HTR-8/SVneo (cell line): Measurements from ENCODE around the gene FAM81B.
A peak's percentile ranks its signal among the peaks of the same experiment; 100 is the strongest.

Experiments
- DNase-seq: peaks from one replicate; pipeline ENCODE4 v3.0.0; 2011; ENCODE audit warnings: low spot score, mixed read lengths; ENCODE audit not compliant: insufficient read length
- FAIRE-seq: peaks from 2 replicates; lab custom pipeline; 2011; peaks lifted over from hg19 to GRCh38; lab: Jason Lieb, UNC

Gene FAM81B

GRCh38 chr5:95449460-95449859 is 58.3 kb downstream of the FAM81B start:
- FAIRE-seq = no peak
- DNase-seq = no peak

- DNase-seq (no peak), FAIRE-seq (no peak)
These were observed 63.4 kb downstream of the FAM81B start for GRCh38 chr5:95454536-95454935.

GRCh38 chr5:95460665-95461064 is 69.5 kb downstream of the FAM81B start:
- no peak for DNase-seq
- no peak for FAIRE-seq

- no peak for FAIRE-seq
These were observed 80.3 kb downstream of the FAM81B start for GRCh38 chr5:95471487-95471886.

GRCh38 chr5:95471942-95472341 is 80.8 kb downstream of the FAM81B start:
- FAIRE-seq (peak; percentile 58), DNase-seq (no peak)

More at GRCh38 chr5:95471487-95471886, 80.3 kb downstream of the FAM81B start:
- no peak for DNase-seq

GRCh38 chr5:95484421-95484820 is 93.3 kb downstream of the FAM81B start:
- FAIRE-seq = no peak
- DNase-seq = no peak

GRCh38 chr5:95486191-95486590 is 95.0 kb downstream of the FAM81B start:
- DNase-seq (no peak), FAIRE-seq (peak; percentile 28)

GRCh38 chr5:95487880-95488279 is 96.7 kb downstream of the FAM81B start:
- FAIRE-seq (no peak), DNase-seq (no peak)
